Neural crest cell (in vitro differentiated cells): ENCODE measurements around the gene MYPN. TPM values are rescaled to one million over a fixed set of nuclear protein-coding genes. Genes with fewer than 3 reads are reported as not detected.
A peak's percentile ranks its signal among the peaks of the same experiment; 100 is the strongest.
"Not testable (repeated sequence)": the region's sequence is repeated elsewhere in the genome, so short reads cannot be mapped to it uniquely, and the experiment has no call there.

Experiments
- DNase-seq: peaks from one replicate; pipeline ENCODE4 v3.0.0; 2021; ENCODE audit warnings: low read depth, mixed read lengths, low spot score
- H3K27ac Mint-ChIP-seq: one replicate; pipeline ENCODE4 v1.8.0; 2021; ENCODE audit warnings: mild to moderate bottlenecking, mixed read lengths; ENCODE audit not compliant: unreplicated experiment
- H3K27me3 Mint-ChIP-seq: 2 replicates; pipeline ENCODE4 v1.8.0; 2021; ENCODE audit warnings: low read depth, mild to moderate bottlenecking, mixed read lengths
- H3K36me3 Mint-ChIP-seq: 2 replicates; pipeline ENCODE4 v1.8.0; 2021; ENCODE audit warnings: low read depth, mild to moderate bottlenecking, mixed read lengths
- H3K4me1 Mint-ChIP-seq: 2 replicates; pipeline ENCODE4 v1.8.0; 2021; ENCODE audit warnings: mixed read lengths
- H3K4me3 Mint-ChIP-seq: one replicate; pipeline ENCODE4 v1.8.0; 2021; ENCODE audit warnings: mild to moderate bottlenecking, mixed read lengths
- H3K9me3 Mint-ChIP-seq: 2 replicates; pipeline ENCODE4 v1.8.0; 2021; ENCODE audit warnings: mixed read lengths
- CTCF ChIP-seq: fragments of 200-600 bp; sonication (generic); conservative IDR thresholded peaks from 2 replicates; pipeline ENCODE4 v1.5.0; 2021; ENCODE audit warnings: antibody characterized with exemption, mild to moderate bottlenecking
- total RNA-seq: library from RNA; stranded (reverse); gene quantifications from 2 replicates; pipeline ENCODE4 v1.2.1, GENCODE V29; 2021

The MYPN gene
- total RNA-seq, 1 donor from 2014 or later, result not detected

DNA sequence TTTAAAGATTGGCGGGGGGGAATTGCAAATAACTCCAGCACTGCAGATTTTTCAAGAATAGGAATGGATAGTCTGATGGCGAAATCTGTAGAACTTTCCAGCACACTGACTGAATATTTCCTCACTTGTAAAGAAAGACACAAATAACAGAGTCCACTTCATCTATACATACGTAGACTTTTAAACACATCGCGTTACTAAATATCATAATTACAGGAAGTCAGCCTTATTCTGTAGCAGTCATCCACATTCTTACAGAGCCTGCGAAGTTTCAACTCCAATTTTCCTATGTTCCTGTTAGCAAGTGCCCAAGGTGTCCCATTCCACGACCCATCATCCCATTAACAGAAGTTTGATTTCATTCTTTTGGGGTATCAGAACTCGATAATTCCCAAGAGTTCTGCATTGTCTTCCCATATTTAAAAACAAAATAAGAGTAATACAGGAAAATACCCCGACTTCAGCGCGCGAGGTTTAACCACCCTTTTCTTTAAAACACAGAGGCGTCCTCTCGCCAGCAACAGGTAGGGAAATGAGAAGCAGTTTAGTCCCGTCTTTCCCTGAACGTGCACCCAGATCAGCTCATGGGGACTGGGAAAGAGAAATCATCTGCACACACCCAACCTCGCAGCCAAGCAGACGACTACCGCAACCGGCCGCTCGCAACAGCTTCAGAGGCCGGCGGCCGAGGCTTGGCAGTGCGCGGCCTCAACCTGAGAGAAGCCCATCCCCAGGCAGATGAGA lies 35.1 kb upstream of the MYPN start:
- peaks cover 5% of the 10 kb centered on the region for H3K36me3 Mint-ChIP-seq

DNA sequence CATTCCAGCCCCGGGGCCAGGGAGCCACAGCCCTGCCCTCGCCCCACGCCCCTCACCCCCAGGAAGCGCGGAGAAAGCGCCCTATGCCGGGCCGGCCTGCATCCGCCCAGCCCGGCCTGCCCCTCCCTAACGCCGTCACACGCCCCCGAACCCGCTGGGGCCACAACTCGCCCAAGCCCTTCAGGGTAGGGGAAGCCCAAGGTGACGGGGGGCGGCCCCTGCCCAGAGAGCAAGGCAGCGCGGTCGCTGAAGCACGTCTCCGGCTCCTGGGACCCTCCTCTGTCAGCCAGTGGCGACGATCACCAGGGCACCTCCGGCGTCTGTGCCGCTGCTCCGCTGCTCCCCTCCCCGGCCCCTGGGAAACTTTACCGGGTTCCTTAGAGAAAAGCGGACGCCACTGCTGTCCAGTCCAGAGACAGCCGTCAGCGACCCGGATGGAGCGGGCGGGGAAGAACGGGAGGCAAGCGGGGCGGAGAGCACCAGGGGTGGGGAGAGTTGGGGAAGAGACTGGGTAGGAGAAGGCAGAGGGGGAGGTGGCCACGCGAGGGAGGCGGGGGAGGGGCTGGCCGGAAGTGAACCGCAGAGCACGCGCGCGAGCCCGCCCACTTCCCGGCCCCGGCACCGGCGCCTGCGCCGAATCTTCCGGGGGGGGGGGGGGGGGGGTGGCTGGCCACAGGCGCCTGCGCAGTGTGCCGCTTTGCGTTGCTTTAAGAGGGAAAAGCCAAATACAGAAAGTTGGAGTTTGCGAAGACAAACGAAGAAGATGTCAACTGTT lies 34.3 kb upstream of the MYPN start, which contains the start of gene HERC4:
HERC4 (minus strand) TSS at position 509 of the 775 bp plus-strand sequence. CDS start 2,175 bp downstream, outside the sequence.
- Mint-ChIP-seq H3K27me3 (no peaks in the 10 kb centered on the region), H3K36me3 (peaks cover 5% of the 10 kb centered on the region), H3K4me3 (peak within 1 kb of the TSS; percentile 98), H3K4me1 (peaks cover 43% of the 10 kb centered on the region), H3K27ac (peak within 1 kb of the TSS; percentile 93), H3K9me3 (no peaks in the 10 kb centered on the region)
- peak; percentile 85 for DNase-seq
- no peak for TF ChIP-seq CTCF

More for the DNA sequence above, 35.1 kb upstream of the MYPN start:
- TF ChIP-seq CTCF, result no peak
- H3K27me3 Mint-ChIP-seq, result no peaks in the 10 kb centered on the region
- peak overlapping the region; percentile 98 for H3K4me3 Mint-ChIP-seq
- no peak for DNase-seq
- H3K27ac Mint-ChIP-seq, result peak overlapping the region; percentile 93
- H3K4me1 Mint-ChIP-seq, result peaks cover 43% of the 10 kb centered on the region
- H3K9me3 Mint-ChIP-seq, result no peaks in the 10 kb centered on the region

DNA sequence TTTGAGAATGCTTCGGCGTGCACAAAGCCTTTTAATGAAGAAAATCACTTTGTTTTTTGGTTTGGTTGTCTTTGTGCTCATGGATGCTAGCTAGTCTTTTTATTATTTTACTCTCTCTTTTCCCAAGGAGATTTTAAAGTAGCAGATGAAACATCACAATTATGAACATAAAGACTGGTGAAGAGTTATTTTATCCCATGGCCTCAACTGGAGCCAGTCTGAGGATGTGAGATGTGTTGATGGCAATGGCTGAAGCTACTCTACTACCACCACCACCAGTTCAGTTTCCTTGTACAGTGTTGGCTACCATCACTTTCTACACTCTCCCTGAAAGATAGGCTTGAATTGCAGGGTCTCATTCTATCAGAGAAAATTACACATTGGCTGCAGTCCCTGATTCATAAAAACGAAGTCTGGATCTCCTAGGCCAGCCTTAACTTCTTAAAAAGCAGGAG lies 33.7 kb upstream of the MYPN start:
- no peak for TF ChIP-seq CTCF
- Mint-ChIP-seq H3K27me3 (no peaks in the 10 kb centered on the region), H3K9me3 (no peaks in the 10 kb centered on the region), H3K27ac (no peak overlapping the region), H3K36me3 (peaks cover 5% of the 10 kb centered on the region), H3K4me3 (peak overlapping the region; percentile 98), H3K4me1 (peaks cover 43% of the 10 kb centered on the region)
- no peak for DNase-seq

GRCh38 chr10:68076081-68076480 lies 33.2 kb upstream of the MYPN start:
- H3K36me3 Mint-ChIP-seq, H3K9me3 Mint-ChIP-seq, H3K27me3 Mint-ChIP-seq, DNase-seq, H3K27ac Mint-ChIP-seq: not testable (repeated sequence)
- H3K4me1 Mint-ChIP-seq, result peaks cover 38% of the 10 kb centered on the region
- peak overlapping the region; percentile 72 for H3K4me3 Mint-ChIP-seq

GRCh38 chr10:68077026-68077425 lies 32.3 kb upstream of the MYPN start:
- Mint-ChIP-seq H3K36me3 (no peaks in the 10 kb centered on the region), H3K27me3 (no peaks in the 10 kb centered on the region), H3K4me3 (peak overlapping the region; percentile 74), H3K27ac (no peak overlapping the region), H3K9me3 (no peaks in the 10 kb centered on the region), H3K4me1 (peaks cover 28% of the 10 kb centered on the region)
- no peak for DNase-seq
- no peak for TF ChIP-seq CTCF
